A549 (cell line): Measurements from ENCODE around the gene SLC46A2. TPM values are rescaled to one million over a fixed set of nuclear protein-coding genes. Genes with fewer than 3 reads are reported as not detected.

Source experiments
- ATAC-seq, 2 experiments: fragments of 200-7000 bp in 1 of 2; fragments of >200 bp in 1 of 2; cut with Nextera tagmentation in 1 of 2; cut with Tn5 transposase in 1 of 2; 3 replicates each; pipeline versions ENCODE4 v1.8.0 to v1.9.1; 2018 to 2020; ENCODE audit warnings: mild to moderate bottlenecking in 1 of 2, moderate library complexity in 1 of 2
- CTCF ChIA-PET: fragments of 300-600 bp; sonication (Branson Sonifier 250); formaldehyde crosslinking; extraction: SDS; loops from one replicate; lab custom pipeline; 2021; ENCODE audit warnings: antibody characterized with exemption, inconsistent platforms; lab: Yijun Ruan, JAX
- POLR2A ChIA-PET: fragments of 350-600 bp; formaldehyde crosslinking; extraction: SDS; loops from one replicate; lab custom pipeline; 2021; ENCODE audit warnings: antibody characterized with exemption, inconsistent platforms; lab: Yijun Ruan, JAX
- DNase-seq, 2 experiments: peaks; one replicate each; pipeline versions ENCODE4 v3.0.0 to v3.0.0-alpha.2; 2011 to 2016; ENCODE audit warnings: low read depth in 1 of 2, low spot score in 1 of 2
- FAIRE-seq: peaks from 2 replicates; lab custom pipeline; 2011; peaks lifted over from hg19 to GRCh38; lab: Jason Lieb, UNC
- H3K27ac ChIP-seq, 2 experiments: fragments of >200 bp; sonication (Bioruptor Twin); formaldehyde crosslinking; 3 replicates each; pipeline ENCODE4 v1.5.1; 2016 to 2017
- H3K4me1 ChIP-seq: fragments of >200 bp; sonication (Bioruptor Twin); formaldehyde crosslinking; 3 replicates; pipeline ENCODE4 v1.6.1; 2016
- H3K4me2 ChIP-seq: fragments of >200 bp; sonication (Bioruptor Twin); formaldehyde crosslinking; 3 replicates; pipeline ENCODE4 v1.6.1; 2016
- H3K4me3 ChIP-seq: fragments of >200 bp; sonication (Bioruptor Twin); formaldehyde crosslinking; 3 replicates; pipeline ENCODE4 v1.5.1; 2016
- H3K9me3 ChIP-seq: fragments of >200 bp; sonication (Bioruptor Twin); formaldehyde crosslinking; 3 replicates; pipeline ENCODE4 v1.6.1; 2016
- ATOH8 ChIP-seq: fragments of 250-450 bp; sonication (Bioruptor Pico); IDR thresholded peaks from 2 replicates; pipeline ENCODE4 v1.5.0; 2020; ENCODE audit warnings: low read depth, mild to moderate bottlenecking, moderate library complexity
- BCL3 ChIP-seq: fragments of >200 bp; sonication (Bioruptor Twin); formaldehyde crosslinking; IDR thresholded peaks from 3 replicates; pipeline ENCODE4 v1.6.1; 2016
- CEBPB ChIP-seq, 2 experiments: fragments of >200 bp in 1 of 2; sonication (Bioruptor Twin) in 1 of 2; formaldehyde crosslinking in 1 of 2; IDR thresholded peaks; 2 replicates each; pipeline ENCODE4 v1.6.1; 2012 to 2016
- CHD2 ChIP-seq: fragments of 150-350 bp; IDR thresholded peaks from 2 replicates; pipeline ENCODE4 v1.6.1; 2014; ENCODE audit warnings: low read length; ENCODE audit not compliant: partially characterized antibody
- EHF ChIP-seq: fragments of 250-450 bp; sonication (Bioruptor Pico); IDR thresholded peaks from 2 replicates; pipeline ENCODE4 v1.5.0; 2020; ENCODE audit warnings: mild to moderate bottlenecking
- EP300 ChIP-seq, 2 experiments: fragments of >200 bp; sonication (Bioruptor Twin); formaldehyde crosslinking; IDR thresholded peaks; 2 replicates in 1 of 2; 3 replicates in 1 of 2; pipeline ENCODE4 v1.6.1; 2016 to 2017
- FOXS1 ChIP-seq: fragments of 250-450 bp; sonication (Bioruptor Pico); IDR thresholded peaks from 2 replicates; pipeline ENCODE4 v1.5.0; 2020; ENCODE audit warnings: mild to moderate bottlenecking, moderate library complexity
- GATA3 ChIP-seq: IDR thresholded peaks from 2 replicates; pipeline ENCODE4 v1.6.1; 2012; ENCODE audit warnings: borderline replicate concordance
- HDAC2 ChIP-seq: fragments of 200-600 bp; sonication (generic); IDR thresholded peaks from 2 replicates; pipeline ENCODE4 v1.6.1; 2016
- HES2 ChIP-seq: fragments of >200 bp; sonication (Bioruptor Twin); formaldehyde crosslinking; IDR thresholded peaks from 2 replicates; pipeline ENCODE4 v1.6.1; 2016
- HOXA7 ChIP-seq: fragments of 250-450 bp; sonication (Bioruptor Pico); IDR thresholded peaks from 2 replicates; pipeline ENCODE4 v1.5.0; 2020; ENCODE audit warnings: mild to moderate bottlenecking, moderate library complexity
- HOXB5 ChIP-seq: fragments of 250-450 bp; sonication (Bioruptor Pico); IDR thresholded peaks from 2 replicates; pipeline ENCODE4 v1.5.0; 2020; ENCODE audit warnings: mild to moderate bottlenecking, moderate library complexity
- KDM1A ChIP-seq: fragments of 200-600 bp; sonication (generic); IDR thresholded peaks from 2 replicates; pipeline ENCODE4 v1.6.1; 2016; ENCODE audit warnings: low read depth, mild to moderate bottlenecking
- KDM5A ChIP-seq: fragments of 200-600 bp; sonication (generic); IDR thresholded peaks from 2 replicates; pipeline ENCODE4 v1.6.1; 2016; ENCODE audit warnings: antibody characterized with exemption, mild to moderate bottlenecking
- MAZ ChIP-seq: fragments of 150-350 bp; IDR thresholded peaks from 2 replicates; pipeline ENCODE4 v1.6.1; 2014; ENCODE audit warnings: antibody characterized with exemption, low read depth, low read length, borderline replicate concordance
- MYC ChIP-seq: IDR thresholded peaks from 2 replicates; pipeline ENCODE4 v1.6.1; 2012; ENCODE audit warnings: mild to moderate bottlenecking, inconsistent platforms, low read length, improper control_type of control experiment, borderline replicate concordance
- NFE2L2 ChIP-seq: fragments of 150-350 bp; conservative IDR thresholded peaks from 2 replicates; pipeline ENCODE4 v1.6.1; 2014; ENCODE audit warnings: low read length
- POLR2AphosphoS2 ChIP-seq: conservative IDR thresholded peaks from 2 replicates; pipeline ENCODE4 v1.6.1; 2012; ENCODE audit warnings: low read length, improper control_type of control experiment, inconsistent platforms
- RARB ChIP-seq: fragments of 250-450 bp; sonication (Bioruptor Pico); IDR thresholded peaks from 2 replicates; pipeline ENCODE4 v1.8.0; 2021; ENCODE audit warnings: mild to moderate bottlenecking, moderate library complexity
- SREBF2 ChIP-seq: fragments of 450-650 bp; IDR thresholded peaks from 2 replicates; pipeline ENCODE4 v1.6.1; 2014; ENCODE audit warnings: mild to moderate bottlenecking, moderate library complexity
- TFCP2L1 ChIP-seq: fragments of 250-450 bp; sonication (Bioruptor Pico); IDR thresholded peaks from 2 replicates; pipeline ENCODE4 v1.5.0; 2021; ENCODE audit warnings: mild to moderate bottlenecking
- ZC3H11A ChIP-seq: fragments of 450-650 bp; IDR thresholded peaks from 2 replicates; pipeline ENCODE4 v1.6.1; 2014; ENCODE audit warnings: antibody characterized with exemption, mild to moderate bottlenecking
- ZFP36 ChIP-seq: fragments of 450-650 bp; IDR thresholded peaks from 2 replicates; pipeline ENCODE4 v1.6.1; 2014; ENCODE audit warnings: borderline replicate concordance; ENCODE audit not compliant: partially characterized antibody
- ZNF302 ChIP-seq: fragments of 250-450 bp; sonication (Bioruptor Pico); IDR thresholded peaks from 2 replicates; pipeline ENCODE4 v1.9.0; 2021; ENCODE audit warnings: inconsistent platforms, mild to moderate bottlenecking, moderate library complexity
- WGBS: methylation state at CpG from one replicate; pipeline ENCODE4 v1.1.6; 2017; ENCODE audit errors: missing lambda C conversion rate; 5-methylcytosine and 5-hydroxymethylcytosine counted together
- polyA plus RNA-seq, 4 experiments: library from polyadenylated mRNA; depleted of rRNA in 3 of 4; stranded (reverse); fragments of >200 nt; fragmentation: RNase III in 1 of 4; extraction: RNeasy Plus Mini Kit Qiagen cat#74134 plus additional on column Dnase treatment in 1 of 4; gene quantifications; 2 replicates in 3 of 4; 3 replicates in 1 of 4; pipeline ENCODE4 v1.2.3, GENCODE V29; 2011 to 2017
- TF ChIP-seq, protein P1 (sequence below): fragments of >200 bp; sonication (Bioruptor Twin); formaldehyde crosslinking; IDR thresholded peaks from 3 replicates; pipeline ENCODE4 v1.5.1; 2016

Gene SLC46A2
- polyA plus RNA-seq, 2 of the 4 experiments (the other 2 are of a cell fraction): not detected

- TF ChIP-seq HDAC2 (no peak), KDM1A (no peak)
These were observed 28.8 kb downstream of the SLC46A2 start (continued) for GRCh38 chr9:112861638-112862555.

DNA sequence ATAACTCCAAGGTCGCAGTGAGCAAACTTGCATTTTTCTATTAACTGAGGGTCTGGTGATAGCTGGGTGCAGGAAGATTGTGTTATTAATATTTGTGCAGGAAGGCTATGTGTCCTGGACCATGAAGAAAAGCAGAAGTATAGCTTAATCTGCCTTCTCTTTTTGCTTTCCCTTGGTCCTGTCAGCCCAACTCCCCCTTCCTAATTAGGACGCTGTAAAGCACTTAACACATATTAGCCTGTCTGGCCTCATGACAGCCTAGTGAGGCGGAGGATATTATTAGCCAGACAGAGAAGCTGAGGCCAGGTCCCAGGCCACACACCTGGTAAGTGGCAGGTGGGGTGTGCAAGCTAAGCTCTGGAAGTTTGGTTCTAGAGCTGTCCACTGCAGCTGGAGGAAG is 29.5 kb downstream of the SLC46A2 start:
- WGBS: 80% methylated on average over 3 of the region's 3 CpGs
- Histone ChIP-seq H3K4me3 (no peak overlapping the region), H3K4me2 (no peak overlapping the region), H3K9me3 (no peaks in the 10 kb centered on the region), H3K4me1 (no peaks in the 10 kb centered on the region), H3K27ac (no peak overlapping the region)
- no peak for DNase-seq
- no peak for FAIRE-seq
- no peak for ATAC-seq
- ChIA-PET CTCF (interaction anchor here (0.9 to 1.4 kb wide), 3 partner anchors 9 to 42 kb away, joined by 3 to 4 read pairs (median 3); no protein-coding TSS in a partner anchor), POLR2A (no interaction called here)
- TF ChIP-seq HDAC2: no peak

- Histone ChIP-seq H3K27ac (no peak overlapping the region), H3K9me3 (no peaks in the 10 kb centered on the region), H3K4me3 (no peak overlapping the region), H3K4me1 (no peaks in the 10 kb centered on the region), H3K4me2 (no peak overlapping the region)
- FAIRE-seq: no peak
- ChIA-PET POLR2A (no interaction called here), CTCF (interaction anchor here (1.1 to 1.4 kb wide), 2 partner anchors 15 to 42 kb away, joined by 3 to 4 read pairs; no protein-coding TSS in a partner anchor)
- TF ChIP-seq HOXB5 (CRISPR knock-in tag) (no peak), ZNF302 (CRISPR knock-in tag) (no peak), MAZ (no peak)
- WGBS: 89% methylated on average over 1 of the region's 1 CpG
- ATAC-seq: no peak
- no peak for DNase-seq
These were observed 30.2 kb downstream of the SLC46A2 start for GRCh38 chr9:112860451-112860850.

- CTCF ChIA-PET: interaction anchor here (1.7 to 2.2 kb wide), 2 partner anchors 14 to 17 kb away, joined by 4 to 8 read pairs; no protein-coding TSS in a partner anchor
- no peak for ATAC-seq
- WGBS: 45% methylated on average over 6 of the region's 6 CpGs
These were observed 32.0 kb downstream of the SLC46A2 start for GRCh38 chr9:112858625-112859147.

DNA sequence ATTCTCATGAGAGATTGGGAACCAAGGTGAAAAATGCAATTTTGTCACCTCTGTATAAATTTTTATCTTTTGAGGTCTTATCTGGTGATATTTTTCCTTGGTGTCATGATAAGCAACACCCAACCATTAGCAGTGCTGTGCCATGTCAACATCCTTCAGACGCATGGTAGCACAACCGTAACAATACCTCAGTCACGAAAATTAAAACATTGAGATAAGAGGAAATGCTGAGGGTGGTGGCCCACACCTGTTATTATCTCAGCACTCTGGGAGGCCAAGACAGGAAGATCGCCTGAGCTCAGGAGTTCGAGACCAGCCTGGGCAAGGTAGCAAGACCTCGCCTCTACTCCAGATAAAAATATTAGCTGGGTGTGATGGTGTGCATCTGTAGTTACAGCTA is 32.7 kb downstream of the SLC46A2 start:
- DNase-seq (no peak), ATAC-seq (no peak), FAIRE-seq (no peak)
- no peak overlapping the region for H3K4me2 ChIP-seq
- TF ChIP-seq FOXS1 (CRISPR knock-in tag): no peak
- no peak for TF ChIP-seq HOXB5 (CRISPR knock-in tag)
- TF ChIP-seq SREBF2: no peak
- TF ChIP-seq NFE2L2: no peak
- no peak for TF ChIP-seq ATOH8 (CRISPR knock-in tag)
- TF ChIP-seq ZC3H11A: no peak
- TF ChIP-seq ZFP36: no peak
- TF ChIP-seq CHD2: no peak
- no peak for TF ChIP-seq MYC
- no peak for TF ChIP-seq TFCP2L1 (CRISPR knock-in tag)
- TF ChIP-seq POLR2AphosphoS2: no peak
- no peak for TF ChIP-seq MAZ
- TF ChIP-seq CEBPB (IDR thresholded peaks at IDR 0.05): no peak
- TF ChIP-seq HOXA7 (CRISPR knock-in tag): no peak
- TF ChIP-seq BCL3: no peak
- TF ChIP-seq HES2: no peak
- TF ChIP-seq, protein P1, sequence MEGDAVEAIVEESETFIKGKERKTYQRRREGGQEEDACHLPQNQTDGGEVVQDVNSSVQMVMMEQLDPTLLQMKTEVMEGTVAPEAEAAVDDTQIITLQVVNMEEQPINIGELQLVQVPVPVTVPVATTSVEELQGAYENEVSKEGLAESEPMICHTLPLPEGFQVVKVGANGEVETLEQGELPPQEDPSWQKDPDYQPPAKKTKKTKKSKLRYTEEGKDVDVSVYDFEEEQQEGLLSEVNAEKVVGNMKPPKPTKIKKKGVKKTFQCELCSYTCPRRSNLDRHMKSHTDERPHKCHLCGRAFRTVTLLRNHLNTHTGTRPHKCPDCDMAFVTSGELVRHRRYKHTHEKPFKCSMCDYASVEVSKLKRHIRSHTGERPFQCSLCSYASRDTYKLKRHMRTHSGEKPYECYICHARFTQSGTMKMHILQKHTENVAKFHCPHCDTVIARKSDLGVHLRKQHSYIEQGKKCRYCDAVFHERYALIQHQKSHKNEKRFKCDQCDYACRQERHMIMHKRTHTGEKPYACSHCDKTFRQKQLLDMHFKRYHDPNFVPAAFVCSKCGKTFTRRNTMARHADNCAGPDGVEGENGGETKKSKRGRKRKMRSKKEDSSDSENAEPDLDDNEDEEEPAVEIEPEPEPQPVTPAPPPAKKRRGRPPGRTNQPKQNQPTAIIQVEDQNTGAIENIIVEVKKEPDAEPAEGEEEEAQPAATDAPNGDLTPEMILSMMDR: no peak
- TF ChIP-seq RARB (CRISPR knock-in tag): no peak
- TF ChIP-seq KDM5A: no peak
- no peak overlapping the region for H3K4me3 ChIP-seq
- WGBS: 93% methylated on average over 6 of the region's 6 CpGs
- no peaks in the 10 kb centered on the region for H3K9me3 ChIP-seq
- ChIA-PET CTCF (interaction anchor here (1.7 to 2.2 kb wide), 2 partner anchors 13 to 17 kb away, joined by 4 to 8 read pairs; no protein-coding TSS in a partner anchor), POLR2A (no interaction called here)
- no peak overlapping the region for H3K27ac ChIP-seq
- H3K4me1 ChIP-seq: no peaks in the 10 kb centered on the region

More at GRCh38 chr9:112858625-112859147, 32.0 kb downstream of the SLC46A2 start:
- Histone ChIP-seq H3K27ac (no peak overlapping the region), H3K4me3 (no peak overlapping the region), H3K9me3 (no peaks in the 10 kb centered on the region), H3K4me2 (no peak overlapping the region), H3K4me1 (no peaks in the 10 kb centered on the region)
- no peak for DNase-seq
- no peak for FAIRE-seq
- POLR2A ChIA-PET: no interaction called here
- no peak for TF ChIP-seq EHF (CRISPR knock-in tag)
- TF ChIP-seq EP300 (IDR thresholded peaks at IDR 0.05): no peak
- TF ChIP-seq CEBPB (IDR thresholded peaks at IDR 0.05): 0 out of 4 replicates have a peak, but pooled peaks of 1 of the 2 experiments have one; percentile 35
- TF ChIP-seq GATA3: no peak
